ENCODE results near the gene UNC80. TPM values are rescaled to one million over a fixed set of nuclear protein-coding genes. Genes with fewer than 3 reads are reported as not detected.

The UNC80 gene
- polyA plus RNA-seq, 2 of the 4 experiments (the other 2 are of a cell fraction): not detected

DNA sequence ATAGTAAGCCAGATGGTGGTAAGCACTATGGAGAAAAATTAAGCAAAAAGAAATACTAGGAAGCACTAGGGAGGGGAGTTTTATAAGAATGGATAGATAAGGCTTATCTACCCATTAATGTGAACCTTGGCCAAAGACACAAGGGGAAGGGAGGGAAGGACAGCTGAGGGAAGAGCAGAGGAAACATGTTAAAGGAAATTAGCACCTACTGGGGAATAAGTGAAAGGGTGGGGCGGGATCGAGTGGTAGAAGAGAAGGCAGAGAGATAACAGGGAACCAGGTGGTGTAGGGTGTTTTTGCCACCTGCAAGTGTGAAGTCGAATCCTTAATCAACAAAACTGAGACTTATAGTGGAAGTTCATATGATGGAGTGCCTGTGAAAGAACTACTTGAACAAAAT, 1.7 kb downstream of the UNC80 start:
- POLR2A ChIA-PET: no interaction called here
- 0% methylated on average over 3 of the region's 3 CpGs for WGBS (ENCODE audit: missing lambda C conversion rate)

DNA sequence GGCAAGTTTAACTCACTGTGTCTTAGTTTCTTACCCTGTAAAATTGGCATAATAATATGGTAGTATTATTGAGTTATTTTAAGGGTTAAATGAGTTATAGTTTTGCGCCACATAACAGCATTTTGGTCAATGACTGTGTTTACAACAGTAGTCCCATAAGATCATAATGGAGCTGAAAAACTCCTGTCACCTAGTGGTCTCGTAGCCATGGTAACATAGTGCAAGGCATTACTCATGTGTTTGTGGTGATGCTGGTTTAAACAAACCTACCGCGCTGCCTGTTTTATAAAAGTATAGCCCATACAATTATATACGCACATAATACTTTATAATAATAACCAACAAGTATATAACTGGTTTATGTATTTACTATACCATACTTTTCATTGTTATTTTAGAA, 15.8 kb downstream of the UNC80 start:
- Histone ChIP-seq H3K4me3 (no peak overlapping the region), H3K4me2 (no peak overlapping the region), H3K27ac (no peak overlapping the region), H3K9me3 (no peaks in the 10 kb centered on the region), H3K4me1 (no peaks in the 10 kb centered on the region)
- 65% methylated on average over 5 of the region's 5 CpGs for WGBS (ENCODE audit: missing lambda C conversion rate)
- CTCF ChIA-PET: no interaction called here
- ATAC-seq (no peak), FAIRE-seq (no peak), DNase-seq (ENCODE audit: low read depth in 1 of 2, low spot score in 1 of 2) (no peak)
- POLR2A ChIA-PET: no interaction called here
- TF ChIP-seq RFX5 (IDR thresholded peaks at IDR 0.05) (no peak), PHF8 (IDR thresholded peaks at IDR 0.05; ENCODE audit: borderline replicate concordance, low read depth) (no peak), MAZ (IDR thresholded peaks at IDR 0.05; ENCODE audit: borderline replicate concordance, low read depth, low read length) (no peak), NPAS2 (CRISPR knock-in tag; IDR thresholded peaks at IDR 0.05; ENCODE audit: borderline replicate concordance) (no peak), BHLHE40 (IDR thresholded peaks at IDR 0.05; ENCODE audit: low read depth, low read length) (no peak), RCOR1 (IDR thresholded peaks at IDR 0.05; ENCODE audit: low read depth, low read length) (no peak), GATA3 (IDR thresholded peaks at IDR 0.05; ENCODE audit: borderline replicate concordance) (no peak), MYC (IDR thresholded peaks at IDR 0.05; ENCODE audit: borderline replicate concordance, low read length) (no peak), EHMT2 (IDR thresholded peaks at IDR 0.05; ENCODE audit: low read depth) (no peak), ZFP36 (IDR thresholded peaks at IDR 0.05; ENCODE audit: borderline replicate concordance, partially characterized antibody) (no peak)
- TF ChIP-seq, protein P1, sequence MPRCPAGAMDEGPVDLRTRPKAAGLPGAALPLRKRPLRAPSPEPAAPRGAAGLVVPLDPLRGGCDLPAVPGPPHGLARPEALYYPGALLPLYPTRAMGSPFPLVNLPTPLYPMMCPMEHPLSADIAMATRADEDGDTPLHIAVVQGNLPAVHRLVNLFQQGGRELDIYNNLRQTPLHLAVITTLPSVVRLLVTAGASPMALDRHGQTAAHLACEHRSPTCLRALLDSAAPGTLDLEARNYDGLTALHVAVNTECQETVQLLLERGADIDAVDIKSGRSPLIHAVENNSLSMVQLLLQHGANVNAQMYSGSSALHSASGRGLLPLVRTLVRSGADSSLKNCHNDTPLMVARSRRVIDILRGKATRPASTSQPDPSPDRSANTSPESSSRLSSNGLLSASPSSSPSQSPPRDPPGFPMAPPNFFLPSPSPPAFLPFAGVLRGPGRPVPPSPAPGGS (IDR thresholded peaks at IDR 0.05): no peak
- TF ChIP-seq, protein P2, sequence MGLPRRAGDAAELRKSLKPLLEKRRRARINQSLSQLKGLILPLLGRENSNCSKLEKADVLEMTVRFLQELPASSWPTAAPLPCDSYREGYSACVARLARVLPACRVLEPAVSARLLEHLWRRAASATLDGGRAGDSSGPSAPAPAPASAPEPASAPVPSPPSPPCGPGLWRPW (IDR thresholded peaks at IDR 0.05): no peak

More for the DNA sequence above, 1.7 kb downstream of the UNC80 start:
- no peaks in the 10 kb centered on the region for H3K9me3 ChIP-seq
- no peak overlapping the region for H3K4me2 ChIP-seq
- H3K4me3 ChIP-seq: no peak overlapping the region
- no peak for FAIRE-seq
- CTCF ChIA-PET: no interaction called here
- no peaks in the 10 kb centered on the region for H3K4me1 ChIP-seq
- H3K27ac ChIP-seq: no peak overlapping the region
- no peak for ATAC-seq
- TF ChIP-seq ESRRA (IDR thresholded peaks at IDR 0.05; ENCODE audit: borderline replicate concordance, low read length) (no peak), SMC3 (IDR thresholded peaks at IDR 0.05) (no peak), CHD2 (IDR thresholded peaks at IDR 0.05; ENCODE audit: low read length, partially characterized antibody) (no peak), CHD4 (IDR thresholded peaks at IDR 0.05; ENCODE audit: borderline replicate concordance) (no peak)
- TF ChIP-seq, protein P3, sequence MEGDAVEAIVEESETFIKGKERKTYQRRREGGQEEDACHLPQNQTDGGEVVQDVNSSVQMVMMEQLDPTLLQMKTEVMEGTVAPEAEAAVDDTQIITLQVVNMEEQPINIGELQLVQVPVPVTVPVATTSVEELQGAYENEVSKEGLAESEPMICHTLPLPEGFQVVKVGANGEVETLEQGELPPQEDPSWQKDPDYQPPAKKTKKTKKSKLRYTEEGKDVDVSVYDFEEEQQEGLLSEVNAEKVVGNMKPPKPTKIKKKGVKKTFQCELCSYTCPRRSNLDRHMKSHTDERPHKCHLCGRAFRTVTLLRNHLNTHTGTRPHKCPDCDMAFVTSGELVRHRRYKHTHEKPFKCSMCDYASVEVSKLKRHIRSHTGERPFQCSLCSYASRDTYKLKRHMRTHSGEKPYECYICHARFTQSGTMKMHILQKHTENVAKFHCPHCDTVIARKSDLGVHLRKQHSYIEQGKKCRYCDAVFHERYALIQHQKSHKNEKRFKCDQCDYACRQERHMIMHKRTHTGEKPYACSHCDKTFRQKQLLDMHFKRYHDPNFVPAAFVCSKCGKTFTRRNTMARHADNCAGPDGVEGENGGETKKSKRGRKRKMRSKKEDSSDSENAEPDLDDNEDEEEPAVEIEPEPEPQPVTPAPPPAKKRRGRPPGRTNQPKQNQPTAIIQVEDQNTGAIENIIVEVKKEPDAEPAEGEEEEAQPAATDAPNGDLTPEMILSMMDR (IDR thresholded peaks at IDR 0.05): no peak
- no peak for DNase-seq (ENCODE audit: low read depth in 1 of 2, low spot score in 1 of 2)

DNA sequence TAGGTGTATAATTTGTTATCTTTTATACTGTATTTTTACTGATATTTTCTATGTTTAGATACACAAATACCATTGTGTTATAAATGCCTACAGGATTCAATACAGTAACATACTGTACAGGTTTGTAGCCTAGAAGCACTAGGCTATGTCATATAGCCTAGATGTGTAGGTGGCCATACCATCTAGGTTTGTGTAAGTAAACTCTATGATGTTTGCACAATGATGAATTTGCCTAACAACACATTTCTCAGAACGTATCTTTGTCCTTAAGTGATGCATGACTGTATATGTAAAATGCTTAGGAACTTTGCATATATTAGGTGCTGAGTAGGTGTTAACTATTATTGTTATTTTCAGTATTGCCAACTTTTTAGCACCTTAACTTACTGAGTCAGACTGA, 17.3 kb downstream of the UNC80 start:
- POLR2A ChIA-PET: no interaction called here
- no peak overlapping the region for H3K4me3 ChIP-seq
- H3K4me2 ChIP-seq: no peak overlapping the region
- FAIRE-seq (no peak), ATAC-seq (no peak), DNase-seq (ENCODE audit: low read depth in 1 of 2, low spot score in 1 of 2) (no peak)
- CTCF ChIA-PET: no interaction called here
- TF ChIP-seq, protein P1 (IDR thresholded peaks at IDR 0.05): no peak
- no peak for TF ChIP-seq NR3C1 (IDR thresholded peaks at IDR 0.05)
- TF ChIP-seq, protein P3 (IDR thresholded peaks at IDR 0.05): no peak
- TF ChIP-seq CEBPB (IDR thresholded peaks at IDR 0.05): no peak
- TF ChIP-seq, protein P4, sequence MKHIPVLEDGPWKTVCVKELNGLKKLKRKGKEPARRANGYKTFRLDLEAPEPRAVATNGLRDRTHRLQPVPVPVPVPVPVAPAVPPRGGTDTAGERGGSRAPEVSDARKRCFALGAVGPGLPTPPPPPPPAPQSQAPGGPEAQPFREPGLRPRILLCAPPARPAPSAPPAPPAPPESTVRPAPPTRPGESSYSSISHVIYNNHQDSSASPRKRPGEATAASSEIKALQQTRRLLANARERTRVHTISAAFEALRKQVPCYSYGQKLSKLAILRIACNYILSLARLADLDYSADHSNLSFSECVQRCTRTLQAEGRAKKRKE (CRISPR knock-in tag; IDR thresholded peaks at IDR 0.05; ENCODE audit: low read depth): no peak
- TF ChIP-seq, protein P5, sequence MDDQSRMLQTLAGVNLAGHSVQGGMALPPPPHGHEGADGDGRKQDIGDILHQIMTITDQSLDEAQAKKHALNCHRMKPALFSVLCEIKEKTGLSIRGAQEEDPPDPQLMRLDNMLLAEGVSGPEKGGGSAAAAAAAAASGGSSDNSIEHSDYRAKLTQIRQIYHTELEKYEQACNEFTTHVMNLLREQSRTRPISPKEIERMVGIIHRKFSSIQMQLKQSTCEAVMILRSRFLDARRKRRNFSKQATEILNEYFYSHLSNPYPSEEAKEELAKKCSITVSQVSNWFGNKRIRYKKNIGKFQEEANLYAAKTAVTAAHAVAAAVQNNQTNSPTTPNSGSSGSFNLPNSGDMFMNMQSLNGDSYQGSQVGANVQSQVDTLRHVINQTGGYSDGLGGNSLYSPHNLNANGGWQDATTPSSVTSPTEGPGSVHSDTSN (IDR thresholded peaks at IDR 0.05): no peak
- no peak for TF ChIP-seq JUN (IDR thresholded peaks at IDR 0.05)
- TF ChIP-seq POLR2AphosphoS2 (conservative IDR thresholded peaks at IDR 0.05; ENCODE audit: low read length): no peak
- H3K9me3 ChIP-seq: no peaks in the 10 kb centered on the region
- H3K27ac ChIP-seq: no peak overlapping the region
- 0% methylated on average over 1 of the region's 1 CpG for WGBS (ENCODE audit: missing lambda C conversion rate)
- H3K4me1 ChIP-seq: no peaks in the 10 kb centered on the region
